GM12801 (cell line): ENCODE data around the gene ATP13A1.

ENCODE experiments used
- CTCF ChIP-seq: IDR thresholded peaks from one replicate; pipeline ENCODE4 v1.5.1; 2011; ENCODE audit warnings: control low read depth; ENCODE audit not compliant: insufficient read length; ENCODE audit errors: extremely low read depth

The ATP13A1 gene

GRCh38 chr19:19657397-19657783 is 6.1 kb downstream of the ATP13A1 start:
- no peak for TF ChIP-seq CTCF

- no peak for TF ChIP-seq CTCF
Measured at GRCh38 chr19:19656451-19657396, 6.8 kb downstream of the ATP13A1 start.

GRCh38 chr19:19655641-19656343 is 7.7 kb downstream of the ATP13A1 start:
- TF ChIP-seq CTCF, result no peak

GRCh38 chr19:19655051-19655594 is 8.4 kb downstream of the ATP13A1 start:
- TF ChIP-seq CTCF, result no peak

GRCh38 chr19:19654441-19654840 is 9.0 kb downstream of the ATP13A1 start:
- no peak for TF ChIP-seq CTCF

GRCh38 chr19:19653597-19654147 is 9.8 kb downstream of the ATP13A1 start:
- no peak for TF ChIP-seq CTCF
